HG02870 (cell line): ENCODE measurements around the gene GLT8D1.
"Not testable (repeated sequence)": the region's sequence is repeated elsewhere in the genome, so short reads cannot be mapped to it uniquely, and the experiment has no call there.

Experiments
- ATAC-seq: cut with Tn5 transposase; IDR thresholded peaks from one replicate; pipeline ENCODE4 v1.9.1; 2021; ENCODE audit warnings: mild to moderate bottlenecking, moderate library complexity; ENCODE audit not compliant: unreplicated experiment

GLT8D1 gene

GRCh38 chr3:52684184-52684583, 21.4 kb downstream of the GLT8D1 start:
- no peak for ATAC-seq

GRCh38 chr3:52683611-52684010, 22.0 kb downstream of the GLT8D1 start:
- no peak for ATAC-seq

GRCh38 chr3:52682016-52682415, 23.6 kb downstream of the GLT8D1 start:
- no peak for ATAC-seq

GRCh38 chr3:52681596-52681995, 24.0 kb downstream of the GLT8D1 start:
- ATAC-seq, result no peak

GRCh38 chr3:52679811-52680210, 25.8 kb downstream of the GLT8D1 start:
- ATAC-seq, result no peak

- no peak for ATAC-seq
These were observed 26.4 kb downstream of the GLT8D1 start for GRCh38 chr3:52679199-52679538.

GRCh38 chr3:52678265-52679198, 27.1 kb downstream of the GLT8D1 start:
- no peak for ATAC-seq

- not testable (repeated sequence) for ATAC-seq
These were observed 29.4 kb downstream of the GLT8D1 start for GRCh38 chr3:52676201-52676600.

- ATAC-seq, result no peak
These were observed 33.9 kb downstream of the GLT8D1 start for GRCh38 chr3:52671676-52672075.

GRCh38 chr3:52670621-52671521, 34.7 kb downstream of the GLT8D1 start:
- ATAC-seq, result peak; percentile 89

- ATAC-seq, result no peak
These were observed 42.5 kb downstream of the GLT8D1 start for GRCh38 chr3:52663098-52663497.

- no peak for ATAC-seq
These were observed 45.5 kb downstream of the GLT8D1 start for GRCh38 chr3:52660046-52660445.

- no peak for ATAC-seq
These were observed 49.7 kb downstream of the GLT8D1 start for GRCh38 chr3:52655895-52656294.

GRCh38 chr3:52651592-52651991, 54.0 kb downstream of the GLT8D1 start:
- no peak for ATAC-seq

GRCh38 chr3:52650439-52650838, 55.2 kb downstream of the GLT8D1 start:
- ATAC-seq, result no peak

GRCh38 chr3:52649461-52650210, 56.0 kb downstream of the GLT8D1 start:
- no peak for ATAC-seq

GRCh38 chr3:52645549-52645948, 60.0 kb downstream of the GLT8D1 start:
- ATAC-seq, result no peak
